Left cardiac atrium (tissue), 4 donors: ENCODE data around the gene CACNB4. TPM values are rescaled to one million over a fixed set of nuclear protein-coding genes. Genes with fewer than 3 reads are reported as not detected.
"Not testable (repeated sequence)": the region's sequence is repeated elsewhere in the genome, so short reads cannot be mapped to it uniquely, and the experiment has no call there.

Source experiments
- ATAC-seq, 2 donors: fragments of 200-7000 bp; cut with Tn5 transposase; one replicate each; pipeline ENCODE4 v1.9.1; 2020; ENCODE audit warnings: mild to moderate bottlenecking in 2 of 2, moderate library complexity in 2 of 2
- DNase-seq: peaks from one replicate; pipeline ENCODE4 v3.0.0-alpha.2; 2020
- intact Hi-C, 2 donors: fragments of 100-400 bp; cut with DNase I; formaldehyde crosslinking; loops; one replicate each; pipeline versions ENCODE4 v1.14.1 to v1.15.1; 2022 to 2023
- total RNA-seq, 2 donors: library from RNA; stranded (reverse); fragmentation: NEBNext Ultra II Directional; extraction: Animal tissue kit (Norgen Biotek cat#: 25700); gene quantifications; one replicate each; pipeline ENCODE4 v1.2.1, GENCODE V29; 2021
- donor health status: DM: no; HTN: yes; CAD: no.
- donor health status: DM: no; HTN: yes; CAD: no; lungs with severe emphysema.
- donor health status: DM: yes; HTN: yes; CAD: no.
- donor health status: Dilated cardiomyopathy.

Gene CACNB4
- total RNA-seq, 2 donors from 2014 or later = 0.32 to 0.71 TPM

GRCh38 chr2:152092095-152092494 is 6.7 kb downstream of the CACNB4 start:
- intact Hi-C loops = no loop called here
- DNase-seq (no peak), ATAC-seq (no peak)

GRCh38 chr2:152090726-152091125 is 8.1 kb downstream of the CACNB4 start:
- DNase-seq, intact Hi-C loops: not testable (repeated sequence)
- peak in 1 of 2 donors; percentile 18 for ATAC-seq

GRCh38 chr2:152089238-152089637 is 9.6 kb downstream of the CACNB4 start:
- intact Hi-C loops = no loop called here
- ATAC-seq (peak in 1 of 2 donors; percentile 32), DNase-seq (no peak)

GRCh38 chr2:152088006-152088405 is 10.8 kb downstream of the CACNB4 start:
- ATAC-seq (no peak), DNase-seq (no peak)
- intact Hi-C loops = no loop called here

DNA sequence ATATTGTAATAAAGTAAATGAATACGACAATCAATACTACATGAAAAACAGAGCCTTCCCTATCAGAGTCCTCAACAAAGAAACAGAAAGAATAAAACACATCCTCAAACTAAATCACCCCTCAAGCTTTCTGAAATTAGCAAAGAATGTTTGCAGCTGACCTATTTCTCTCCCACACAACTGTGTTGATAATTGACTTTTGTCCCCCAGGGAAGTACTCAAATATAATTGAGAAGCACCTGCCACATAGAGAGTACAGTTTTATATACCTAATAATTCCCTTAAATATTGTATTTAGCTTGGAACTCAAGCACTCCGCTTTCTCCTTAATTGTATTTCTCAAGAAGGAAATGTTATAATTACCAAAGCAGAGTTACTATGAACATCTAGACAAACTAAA is 12.6 kb downstream of the CACNB4 start:
- intact Hi-C loops = no loop called here
- ATAC-seq = no peak
- DNase-seq = no peak

DNA sequence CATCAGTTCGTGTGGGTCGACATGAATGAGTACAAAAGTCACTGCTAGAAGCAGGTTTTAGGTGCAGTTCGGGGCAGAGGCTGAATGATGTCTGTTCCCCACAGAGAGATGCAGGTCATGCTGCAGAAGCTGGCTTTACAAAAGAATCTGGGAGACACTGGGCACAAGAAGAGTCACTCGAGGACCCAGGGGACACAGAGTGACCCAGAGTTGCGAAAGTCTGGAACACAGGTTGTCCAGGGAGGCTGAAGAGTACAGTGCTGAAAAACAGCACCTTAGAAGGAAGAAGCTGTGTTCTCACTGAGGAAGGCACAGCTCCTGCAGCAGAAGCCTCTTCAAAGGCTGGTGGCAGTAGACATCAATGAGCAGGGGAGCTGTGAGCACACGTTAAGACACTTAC is 14.8 kb downstream of the CACNB4 start:
- intact Hi-C loops = no loop called here
- ATAC-seq = no peak
- no peak for DNase-seq

DNA sequence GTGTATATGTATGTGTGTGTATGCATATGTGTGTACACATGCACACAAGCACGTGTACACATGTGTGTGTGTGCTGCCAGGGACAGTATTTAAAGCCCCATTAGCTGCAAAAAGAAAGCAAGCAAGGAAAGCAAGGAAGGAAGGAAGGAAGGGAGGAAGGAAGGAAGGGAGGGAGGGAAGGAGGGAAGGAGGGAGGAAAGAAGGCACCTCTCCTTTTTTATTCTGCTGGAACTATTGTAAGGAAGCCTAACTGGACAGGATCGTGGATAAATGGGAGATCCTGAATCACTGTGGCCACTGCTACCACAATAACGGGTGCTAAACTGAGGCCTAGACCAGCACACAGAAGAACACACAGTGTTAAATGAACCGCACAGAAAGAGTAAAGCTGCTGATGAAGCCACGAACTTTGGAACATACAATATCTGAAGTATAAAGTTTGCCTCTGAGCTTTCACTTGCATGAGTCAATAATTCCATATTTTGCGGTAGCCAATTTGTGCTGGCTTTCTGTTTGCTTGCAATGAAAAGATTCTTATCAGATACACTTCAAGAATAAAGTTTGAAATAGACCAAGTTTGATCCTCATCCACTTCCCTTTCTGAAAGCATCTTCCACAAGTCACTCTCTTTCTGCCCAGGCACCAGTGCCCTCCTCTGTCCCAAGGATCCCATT is 15.5 kb downstream of the CACNB4 start:
- ATAC-seq (no peak), DNase-seq (no peak)

DNA sequence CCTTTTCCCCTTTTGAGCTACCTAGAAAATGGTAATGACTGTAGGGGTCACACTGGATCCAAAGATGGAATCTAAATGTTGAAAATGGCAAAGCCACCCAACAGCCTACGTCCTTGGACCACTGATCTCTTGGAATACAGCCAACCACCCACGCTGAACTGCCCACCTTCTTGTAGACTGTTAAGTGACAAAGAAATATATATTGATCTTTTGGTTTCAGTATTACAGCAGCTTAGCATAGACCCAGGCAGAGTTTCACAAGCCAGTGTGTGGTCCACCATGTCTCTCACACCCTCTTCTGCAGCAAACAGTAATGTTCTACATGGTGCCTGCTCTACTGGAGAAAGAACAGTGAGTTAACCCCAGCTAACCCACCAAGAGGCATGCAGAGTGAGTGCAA is 20.2 kb downstream of the CACNB4 start:
- intact Hi-C loops = no loop called here
- DNase-seq (no peak), ATAC-seq (no peak)

More for the DNA sequence above, 15.5 kb downstream of the CACNB4 start:
- intact Hi-C loops = no loop called here

DNA sequence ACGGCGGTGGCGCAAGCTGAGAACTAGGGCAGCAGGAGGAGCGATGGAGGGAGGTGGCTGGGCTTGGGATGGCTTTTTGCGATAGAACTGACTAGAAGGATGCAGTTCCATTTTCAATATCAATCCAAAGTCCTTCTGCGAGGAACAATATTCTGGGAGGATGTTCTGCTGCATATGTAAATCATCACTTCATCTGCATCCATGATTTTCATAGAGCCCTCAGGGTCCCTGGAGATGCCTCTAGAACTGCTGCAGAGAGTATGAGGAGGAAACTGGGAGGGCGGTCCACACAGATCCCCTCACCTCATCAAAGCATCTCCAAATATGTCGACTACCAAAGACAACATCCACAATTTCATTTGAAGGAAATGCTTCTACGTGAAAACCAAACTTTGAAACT is 20.8 kb downstream of the CACNB4 start:
- intact Hi-C loops = no loop called here
- DNase-seq (no peak), ATAC-seq (no peak)

GRCh38 chr2:152075461-152076050 is 23.3 kb downstream of the CACNB4 start:
- DNase-seq (no peak), ATAC-seq (peak; percentile 38 to 64)
- intact Hi-C loops = no loop called here

DNA sequence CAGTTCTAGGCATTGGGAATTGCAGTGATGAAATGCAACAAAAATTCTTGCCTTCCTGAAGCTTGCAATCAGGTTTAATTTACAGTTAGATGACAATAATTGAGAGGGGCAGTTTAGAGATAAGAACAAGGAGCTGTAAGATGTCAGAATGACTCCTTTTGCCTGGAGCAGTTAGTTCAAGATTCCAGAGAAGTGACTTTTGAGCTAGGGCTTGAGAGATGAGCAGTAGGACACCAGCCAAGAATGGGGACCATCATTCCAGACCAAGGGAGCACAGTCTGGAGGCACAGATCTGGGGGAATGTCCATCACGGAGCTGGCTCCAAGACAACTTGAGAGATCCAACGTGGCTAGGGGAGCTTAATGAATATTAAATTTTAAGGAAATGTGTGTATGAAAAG is 26.8 kb downstream of the CACNB4 start:
- ATAC-seq = no peak
- DNase-seq = no peak
- intact Hi-C loops = no loop called here

- DNase-seq = no peak
- intact Hi-C loops = no loop called here
- ATAC-seq = no peak
Measured at GRCh38 chr2:152071518-152071917, 27.3 kb downstream of the CACNB4 start.

DNA sequence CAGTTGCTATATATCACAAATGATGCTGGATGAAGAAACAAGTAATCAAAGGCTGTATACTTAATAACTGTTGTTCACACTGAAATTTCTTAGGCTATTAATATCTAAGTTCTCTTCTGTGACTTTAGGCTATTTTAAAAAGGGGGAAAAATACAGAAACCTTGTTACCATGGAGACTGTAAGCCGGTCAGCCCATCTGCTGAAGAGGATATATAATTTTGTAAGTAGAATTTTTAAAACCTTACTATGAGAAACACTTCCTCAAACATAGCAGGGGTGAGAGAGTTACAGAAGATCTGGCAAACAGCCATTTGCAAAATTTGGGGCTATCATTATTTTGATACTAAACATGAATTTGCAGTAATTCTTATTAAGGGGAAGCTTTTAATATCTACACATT is 27.8 kb downstream of the CACNB4 start:
- intact Hi-C loops = no loop called here
- ATAC-seq (no peak), DNase-seq (no peak)

DNA sequence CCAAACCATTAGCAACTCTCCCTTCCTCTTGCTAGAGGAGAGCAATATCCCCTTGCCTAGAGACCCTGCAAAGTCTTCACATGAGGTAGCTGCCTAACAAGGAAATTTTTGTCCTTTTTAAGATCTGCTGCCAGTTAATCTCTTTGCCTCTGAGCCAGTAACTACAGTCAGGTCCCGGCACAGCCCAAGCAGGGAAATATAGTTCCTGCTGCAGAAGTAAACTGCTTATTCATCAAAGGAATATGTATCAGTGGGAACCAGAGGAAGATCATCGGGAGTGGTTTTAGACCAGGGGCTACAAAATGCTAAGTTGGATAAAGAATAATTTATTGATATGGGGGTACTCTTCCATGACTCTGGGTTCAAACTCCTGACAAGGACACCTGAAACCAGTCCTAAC is 30.6 kb downstream of the CACNB4 start:
- ATAC-seq = no peak
- no peak for DNase-seq
- intact Hi-C loops = no loop called here

DNA sequence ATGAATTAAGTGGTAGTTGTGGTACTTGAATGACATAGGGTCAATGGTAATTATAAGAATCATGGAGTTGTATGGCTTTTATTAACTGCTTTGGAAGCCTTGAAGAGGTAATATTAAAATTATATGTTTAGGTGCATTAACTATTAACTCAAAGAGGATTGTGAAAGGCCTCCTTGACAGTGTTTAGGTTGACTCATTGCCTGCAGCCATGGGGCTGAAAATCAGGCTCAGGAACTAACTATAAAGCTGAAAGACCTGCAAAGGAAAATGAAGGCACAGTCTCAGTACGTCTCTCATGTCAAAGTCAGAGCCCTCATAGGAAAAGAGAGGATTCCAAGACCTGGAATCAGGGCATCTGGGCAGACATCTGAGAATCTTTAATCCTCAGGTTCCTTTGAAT is 31.0 kb downstream of the CACNB4 start:
- DNase-seq (no peak), ATAC-seq (no peak)
- intact Hi-C loops = no loop called here

DNA sequence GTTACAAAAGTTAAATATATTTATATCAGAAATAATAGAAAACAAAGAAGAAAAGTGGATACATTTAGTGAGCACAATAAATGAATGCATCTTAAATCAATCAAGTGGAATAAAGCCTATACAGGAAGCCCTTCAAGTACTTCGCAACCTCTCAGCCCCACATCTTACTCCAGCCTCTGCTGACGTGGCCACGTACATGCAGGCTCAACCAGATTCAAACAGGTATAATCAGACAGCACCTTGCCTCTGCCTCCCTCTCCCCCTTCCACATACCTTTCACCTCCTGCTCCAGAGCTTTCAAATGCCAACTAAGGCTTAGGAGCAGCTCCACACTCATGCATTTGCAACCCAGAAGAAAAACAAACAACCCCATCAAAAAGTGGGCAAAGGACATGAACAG is 32.9 kb downstream of the CACNB4 start:
- intact Hi-C loops = no loop called here
- DNase-seq (no peak), ATAC-seq (no peak)

DNA sequence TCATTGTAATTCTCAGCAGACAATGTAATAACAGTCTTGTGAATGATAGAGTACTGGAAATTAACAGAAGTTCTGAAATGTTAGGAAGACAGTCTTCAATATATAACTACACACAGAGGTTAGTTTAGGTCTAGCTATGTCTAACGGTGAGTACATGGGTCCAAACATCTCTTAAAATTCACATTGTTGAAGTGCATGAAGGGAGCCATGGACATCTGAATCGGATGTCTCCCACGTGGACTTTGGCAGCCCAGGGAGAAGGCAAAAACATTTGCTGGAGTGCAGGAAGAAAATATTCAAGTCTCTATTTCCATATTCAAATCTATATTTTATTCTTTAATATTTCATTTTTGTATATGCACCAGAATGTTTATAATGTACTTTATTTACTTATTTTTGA is 34.8 kb downstream of the CACNB4 start:
- ATAC-seq (no peak), DNase-seq (no peak)
- intact Hi-C loops = no loop called here

DNA sequence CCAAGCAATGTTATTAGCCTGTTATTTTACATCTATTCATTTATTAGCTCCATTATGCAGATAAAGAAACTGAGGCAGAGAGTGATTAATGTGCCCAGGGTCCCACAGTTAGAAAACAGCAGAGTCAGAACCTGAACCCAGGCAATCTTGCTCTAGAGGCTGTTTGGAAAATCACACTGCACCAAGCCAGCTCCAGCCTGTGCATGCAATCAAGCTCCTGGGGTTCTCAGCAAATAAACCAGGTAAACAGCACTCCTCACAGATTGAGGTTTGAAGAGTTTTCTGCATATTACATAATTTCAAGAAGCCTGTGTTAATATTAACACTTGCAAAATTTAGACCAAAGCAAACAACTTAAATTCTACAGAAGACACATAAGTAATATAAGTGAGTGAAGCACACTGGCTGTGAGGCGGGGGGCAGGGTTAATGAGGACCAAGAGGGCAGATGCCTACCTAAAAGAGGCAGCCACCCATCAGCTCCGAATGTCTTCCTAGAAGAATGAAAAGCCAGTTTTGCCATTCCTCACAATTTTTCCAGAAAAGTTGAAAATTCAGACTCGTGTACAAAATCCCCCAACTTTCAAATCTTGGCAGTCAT is 35.4 kb downstream of the CACNB4 start:
- no peak for ATAC-seq
- DNase-seq = no peak
- intact Hi-C loops = no loop called here

- intact Hi-C loops = no loop called here
- DNase-seq (peak; percentile 42), ATAC-seq (peak; percentile 78 to 96)
Measured at GRCh38 chr2:152062125-152063091, 36.4 kb downstream of the CACNB4 start.

DNA sequence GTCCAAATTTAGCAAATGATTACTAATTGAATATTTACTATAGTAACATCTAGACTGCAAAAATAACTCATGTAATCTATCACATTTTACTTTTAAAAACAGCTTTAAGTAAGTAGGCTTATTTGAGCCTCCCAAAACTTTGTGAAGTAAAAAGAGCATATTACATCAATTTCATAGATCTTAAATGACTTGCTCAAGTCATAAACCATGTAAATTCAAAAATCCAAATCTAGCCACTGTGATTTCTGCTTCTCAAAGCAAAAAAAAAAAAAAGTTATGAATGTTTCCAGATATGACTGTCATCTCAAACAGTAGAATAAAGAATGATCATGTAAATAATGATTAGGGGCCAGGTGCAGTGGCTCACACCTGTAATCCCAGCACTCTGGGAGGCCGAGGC is 37.5 kb downstream of the CACNB4 start:
- DNase-seq (no peak), ATAC-seq (no peak)
- intact Hi-C loops = no loop called here
